Erythroblast (primary cell): ENCODE data around the gene PIGC.

ENCODE experiments used
- GATA1 ChIP-seq: IDR thresholded peaks from 2 replicates; pipeline ENCODE4 v1.6.1; 2011; ENCODE audit warnings: low read depth, mild to moderate bottlenecking, control low read depth, low read length, moderate library complexity
- POLR2A ChIP-seq: IDR thresholded peaks from 2 replicates; pipeline ENCODE4 v1.6.1; 2011; ENCODE audit warnings: mild to moderate bottlenecking, low read length

DNA sequence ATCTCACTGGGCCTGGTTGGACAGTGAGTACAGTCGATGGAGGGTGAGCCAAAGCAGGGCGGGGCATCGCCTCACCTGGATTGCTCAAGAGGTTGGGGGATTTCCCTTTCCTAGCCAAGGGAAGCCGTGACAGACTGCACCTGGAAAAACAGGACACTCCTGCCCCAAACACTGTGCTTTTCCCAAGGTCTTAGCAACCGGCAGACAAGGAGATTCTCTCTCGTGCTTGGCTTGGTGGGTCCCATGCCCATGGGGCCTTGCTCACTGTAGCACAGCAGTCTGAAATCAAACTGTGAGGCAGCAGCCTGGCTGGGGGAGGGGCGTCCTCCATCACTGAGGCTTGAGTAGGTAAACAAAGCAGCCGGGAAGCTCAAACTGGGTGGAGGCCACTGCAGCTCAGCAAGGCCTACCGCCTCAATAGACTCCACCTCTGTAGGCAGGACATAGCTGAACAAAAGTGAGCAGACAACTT lies 12.1 kb downstream of the PIGC start:
- TF ChIP-seq POLR2A (no peak), GATA1 (no peak)
